ENCODE results near the gene GOSR2. TPM values are rescaled to one million over a fixed set of nuclear protein-coding genes. Genes with fewer than 3 reads are reported as not detected.

The GOSR2 gene
- total RNA-seq, 1 donor from 2014 or later, result 60.2 TPM

DNA sequence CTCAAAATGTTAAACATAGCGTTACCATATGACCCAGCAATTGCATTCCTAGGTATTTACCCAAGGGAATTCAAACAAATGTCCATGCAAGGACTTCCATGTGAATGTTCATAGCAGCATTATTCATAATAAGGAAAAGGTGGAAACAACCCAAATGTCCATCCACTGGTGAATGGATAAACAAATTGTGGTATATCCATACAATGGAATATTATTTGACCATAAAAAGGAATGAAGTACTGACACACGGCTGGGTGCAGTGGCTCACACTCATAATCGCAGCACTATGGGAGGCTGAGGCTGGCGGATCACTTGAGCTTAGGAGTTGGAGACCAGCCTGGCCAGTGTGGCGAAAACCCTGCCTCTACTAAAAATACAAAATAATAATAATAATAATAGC, 24.1 kb upstream of the GOSR2 start:
- Mint-ChIP-seq H3K36me3 (no peaks in the 10 kb centered on the region), H3K4me3 (no peak overlapping the region), H3K27me3 (peaks cover 13% of the 10 kb centered on the region)

DNA sequence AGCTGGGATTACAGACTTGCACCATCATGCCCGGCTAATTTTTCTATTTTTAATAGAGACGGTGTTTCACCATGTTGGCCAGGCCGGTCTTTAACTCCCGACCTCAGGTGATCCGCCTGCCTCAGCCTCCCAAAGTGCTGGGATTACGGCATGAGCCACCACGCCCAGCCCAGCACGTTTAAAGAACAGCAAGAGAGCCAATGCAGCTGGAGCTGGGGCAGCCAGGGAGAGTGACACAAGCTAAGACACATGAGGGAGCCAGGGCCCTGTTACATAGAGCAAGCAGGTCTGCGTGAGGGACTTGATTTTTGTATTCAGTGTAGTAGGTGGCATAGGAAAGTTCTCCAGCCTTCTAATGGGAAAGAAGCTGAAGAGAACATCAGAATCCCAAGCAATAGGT, 21.7 kb upstream of the GOSR2 start:
- Mint-ChIP-seq H3K27ac (no peak overlapping the region), H3K27me3 (peaks cover 12% of the 10 kb centered on the region), H3K36me3 (no peaks in the 10 kb centered on the region), H3K9me3 (peaks cover 6% of the 10 kb centered on the region), H3K4me3 (no peak overlapping the region), H3K4me1 (ENCODE audit: unreplicated experiment) (no peaks in the 10 kb centered on the region)
- DNase-seq (ENCODE audit: extremely low spot score, unreplicated experiment), result no peak
- TF ChIP-seq, protein P1, sequence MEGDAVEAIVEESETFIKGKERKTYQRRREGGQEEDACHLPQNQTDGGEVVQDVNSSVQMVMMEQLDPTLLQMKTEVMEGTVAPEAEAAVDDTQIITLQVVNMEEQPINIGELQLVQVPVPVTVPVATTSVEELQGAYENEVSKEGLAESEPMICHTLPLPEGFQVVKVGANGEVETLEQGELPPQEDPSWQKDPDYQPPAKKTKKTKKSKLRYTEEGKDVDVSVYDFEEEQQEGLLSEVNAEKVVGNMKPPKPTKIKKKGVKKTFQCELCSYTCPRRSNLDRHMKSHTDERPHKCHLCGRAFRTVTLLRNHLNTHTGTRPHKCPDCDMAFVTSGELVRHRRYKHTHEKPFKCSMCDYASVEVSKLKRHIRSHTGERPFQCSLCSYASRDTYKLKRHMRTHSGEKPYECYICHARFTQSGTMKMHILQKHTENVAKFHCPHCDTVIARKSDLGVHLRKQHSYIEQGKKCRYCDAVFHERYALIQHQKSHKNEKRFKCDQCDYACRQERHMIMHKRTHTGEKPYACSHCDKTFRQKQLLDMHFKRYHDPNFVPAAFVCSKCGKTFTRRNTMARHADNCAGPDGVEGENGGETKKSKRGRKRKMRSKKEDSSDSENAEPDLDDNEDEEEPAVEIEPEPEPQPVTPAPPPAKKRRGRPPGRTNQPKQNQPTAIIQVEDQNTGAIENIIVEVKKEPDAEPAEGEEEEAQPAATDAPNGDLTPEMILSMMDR (conservative IDR thresholded peaks at IDR 0.05), result no peak

More for the DNA sequence above, 24.1 kb upstream of the GOSR2 start:
- H3K9me3 Mint-ChIP-seq, result peaks cover 6% of the 10 kb centered on the region
- TF ChIP-seq, protein P1 (conservative IDR thresholded peaks at IDR 0.05), result no peak
- H3K4me1 Mint-ChIP-seq (ENCODE audit: unreplicated experiment), result no peaks in the 10 kb centered on the region
- H3K27ac Mint-ChIP-seq, result no peak overlapping the region
- no peak for DNase-seq (ENCODE audit: extremely low spot score, unreplicated experiment)

- TF ChIP-seq, protein P1 (conservative IDR thresholded peaks at IDR 0.05), result no peak
- no peaks in the 10 kb centered on the region for H3K4me1 Mint-ChIP-seq (ENCODE audit: unreplicated experiment)
- no peak overlapping the region for H3K27ac Mint-ChIP-seq
- no peaks in the 10 kb centered on the region for H3K36me3 Mint-ChIP-seq
- H3K9me3 Mint-ChIP-seq, result no peaks in the 10 kb centered on the region
- H3K27me3 Mint-ChIP-seq, result peaks cover 16% of the 10 kb centered on the region
- no peak overlapping the region for H3K4me3 Mint-ChIP-seq
- no peak for DNase-seq (ENCODE audit: extremely low spot score, unreplicated experiment)
Observed at GRCh38 chr17:46903762-46904672, 18.9 kb upstream of the GOSR2 start.

GRCh38 chr17:46908068-46908737, 14.8 kb upstream of the GOSR2 start:
- Mint-ChIP-seq H3K4me3 (no peak overlapping the region), H3K36me3 (no peaks in the 10 kb centered on the region), H3K27ac (no peak overlapping the region), H3K27me3 (peaks cover 19% of the 10 kb centered on the region), H3K4me1 (ENCODE audit: unreplicated experiment) (no peaks in the 10 kb centered on the region), H3K9me3 (no peaks in the 10 kb centered on the region)
- no peak for DNase-seq (ENCODE audit: extremely low spot score, unreplicated experiment)
- TF ChIP-seq, protein P1 (conservative IDR thresholded peaks at IDR 0.05), result no peak

GRCh38 chr17:46910179-46910927, 12.6 kb upstream of the GOSR2 start:
- Mint-ChIP-seq H3K9me3 (no peaks in the 10 kb centered on the region), H3K27me3 (peaks cover 20% of the 10 kb centered on the region), H3K4me1 (ENCODE audit: unreplicated experiment) (no peaks in the 10 kb centered on the region), H3K36me3 (no peaks in the 10 kb centered on the region), H3K4me3 (no peak overlapping the region), H3K27ac (no peak overlapping the region)
- DNase-seq (ENCODE audit: extremely low spot score, unreplicated experiment), result no peak
- TF ChIP-seq, protein P1 (conservative IDR thresholded peaks at IDR 0.05), result no peak
